Measurements from ENCODE around the gene HSPBP1. TPM values are rescaled to one million over a fixed set of nuclear protein-coding genes. Genes with fewer than 3 reads are reported as not detected.

The HSPBP1 gene
- total RNA-seq, 1 experiment from 2014 or later: 122 TPM

GRCh38 chr19:55310498-55310897 is 30.6 kb upstream of the HSPBP1 start:
- Histone ChIP-seq H3K4me2 (ENCODE audit: low read length) (no peak overlapping the region), H3K9me2 (replicated peaks; ENCODE audit: low read length) (no peaks in the 10 kb centered on the region), H3K9me3 (ENCODE audit: low read length) (no peaks in the 10 kb centered on the region), H3K27me3 (ENCODE audit: low read length) (no peaks in the 10 kb centered on the region), H4K20me1 (ENCODE audit: low read length) (no peaks in the 10 kb centered on the region), H2AFZ (ENCODE audit: low read length) (no peak overlapping the region), H3K4me3 (ENCODE audit: low read length) (no peak overlapping the region), H3K9ac (ENCODE audit: low read length) (no peak overlapping the region), H3K79me2 (ENCODE audit: low read length) (no peaks in the 10 kb centered on the region), H3K36me3 (ENCODE audit: low read depth, low read length) (no peaks in the 10 kb centered on the region), H3K27ac (ENCODE audit: low read length) (no peak overlapping the region), H3F3A (ENCODE audit: low read length, unreplicated experiment) (no peaks in the 10 kb centered on the region), H3K4me1 (ENCODE audit: insufficient read depth, low read length) (no peaks in the 10 kb centered on the region)
- no TSS peak for BruUV-seq (replicated peaks)
- ChIA-PET CTCF (no interaction called here), POLR2A (ENCODE audit: unreplicated experiment) (no interaction called here)
- DNase-seq: no peak
- TF ChIP-seq EZH2 (IDR thresholded peaks at IDR 0.05; ENCODE audit: low read length, unreplicated experiment) (no peak), CTCF (conservative IDR thresholded peaks at IDR 0.05; ENCODE audit: low read depth, low read length) (no peak), EZH2phosphoT487 (IDR thresholded peaks at IDR 0.05; ENCODE audit: borderline replicate concordance, low read length) (no peak)
- ATAC-seq: no peak
- intact Hi-C loops (cut with micrococcal nuclease): no loop called here

GRCh38 chr19:55309448-55309847 is 29.5 kb upstream of the HSPBP1 start:
- Histone ChIP-seq H3K9me3 (ENCODE audit: low read length) (no peaks in the 10 kb centered on the region), H3K4me1 (ENCODE audit: insufficient read depth, low read length) (no peaks in the 10 kb centered on the region), H3K27ac (ENCODE audit: low read length) (no peak overlapping the region), H3K27me3 (ENCODE audit: low read length) (no peaks in the 10 kb centered on the region), H3K9ac (ENCODE audit: low read length) (no peak overlapping the region), H3K79me2 (ENCODE audit: low read length) (no peaks in the 10 kb centered on the region), H2AFZ (ENCODE audit: low read length) (no peak overlapping the region), H3F3A (ENCODE audit: low read length, unreplicated experiment) (no peaks in the 10 kb centered on the region), H3K36me3 (ENCODE audit: low read depth, low read length) (no peaks in the 10 kb centered on the region), H3K4me3 (ENCODE audit: low read length) (no peak overlapping the region), H4K20me1 (ENCODE audit: low read length) (no peaks in the 10 kb centered on the region), H3K4me2 (ENCODE audit: low read length) (no peak overlapping the region), H3K9me2 (replicated peaks; ENCODE audit: low read length) (no peaks in the 10 kb centered on the region)
- ATAC-seq (no peak), DNase-seq (no peak)
- ChIA-PET POLR2A (ENCODE audit: unreplicated experiment) (interaction anchor here (1.0 kb wide), 1 partner anchor 30 kb away, joined by 3 read pairs; the partner anchor contains the start of gene KMT5C), CTCF (no interaction called here)
- TF ChIP-seq EZH2phosphoT487 (IDR thresholded peaks at IDR 0.05; ENCODE audit: borderline replicate concordance, low read length): no peak
- no peak for TF ChIP-seq EZH2 (IDR thresholded peaks at IDR 0.05; ENCODE audit: low read length, unreplicated experiment)
- TF ChIP-seq CTCF (conservative IDR thresholded peaks at IDR 0.05; ENCODE audit: low read depth, low read length): no peak
- no TSS peak for BruUV-seq (replicated peaks)
- intact Hi-C loops (cut with micrococcal nuclease): no loop called here

GRCh38 chr19:55308281-55308680 is 28.4 kb upstream of the HSPBP1 start:
- Histone ChIP-seq H2AFZ (ENCODE audit: low read length) (no peak overlapping the region), H3K4me3 (ENCODE audit: low read length) (no peak overlapping the region)

More at GRCh38 chr19:55308281-55308680, 28.4 kb upstream of the HSPBP1 start:
- no peak for TF ChIP-seq EZH2 (IDR thresholded peaks at IDR 0.05; ENCODE audit: low read length, unreplicated experiment)
- TF ChIP-seq EZH2phosphoT487 (IDR thresholded peaks at IDR 0.05; ENCODE audit: borderline replicate concordance, low read length): no peak
- no peak for TF ChIP-seq CTCF (conservative IDR thresholded peaks at IDR 0.05; ENCODE audit: low read depth, low read length)
- H3K27me3 ChIP-seq (ENCODE audit: low read length): no peaks in the 10 kb centered on the region
- no peak for DNase-seq
- no peak overlapping the region for H3K9ac ChIP-seq (ENCODE audit: low read length)
- ATAC-seq: no peak
- CTCF ChIA-PET: no interaction called here
- no peaks in the 10 kb centered on the region for H3K36me3 ChIP-seq (ENCODE audit: low read depth, low read length)
- no TSS peak for BruUV-seq (replicated peaks)
- H3K9me3 ChIP-seq (ENCODE audit: low read length): no peaks in the 10 kb centered on the region
- H3K79me2 ChIP-seq (ENCODE audit: low read length): no peaks in the 10 kb centered on the region
- H3K4me2 ChIP-seq (ENCODE audit: low read length): no peak overlapping the region
- H3K4me1 ChIP-seq (ENCODE audit: insufficient read depth, low read length): no peaks in the 10 kb centered on the region
- H3F3A ChIP-seq (ENCODE audit: low read length, unreplicated experiment): no peaks in the 10 kb centered on the region
- no peak overlapping the region for H3K27ac ChIP-seq (ENCODE audit: low read length)
- intact Hi-C loops (cut with micrococcal nuclease): no loop called here
- no peaks in the 10 kb centered on the region for H3K9me2 ChIP-seq (replicated peaks; ENCODE audit: low read length)
- POLR2A ChIA-PET (ENCODE audit: unreplicated experiment): no interaction called here
- no peaks in the 10 kb centered on the region for H4K20me1 ChIP-seq (ENCODE audit: low read length)

All from PC-3 (cell line).